Small intestine (tissue), 7 donors: ENCODE results near the gene ZSCAN20. TPM values are rescaled to one million over a fixed set of nuclear protein-coding genes. Genes with fewer than 3 reads are reported as not detected.

ENCODE experiments used
- DNase-seq, 2 donors: peaks; one replicate each; pipeline versions ENCODE4 v3.0.0 to v3.0.0-alpha.2; 2013
- FAIRE-seq: peaks from 2 replicates; lab custom pipeline; 2012; peaks lifted over from hg19 to GRCh38; lab: Jason Lieb, UNC
- H3K27ac ChIP-seq, 3 donors: one replicate each; pipeline ENCODE4 v1.5.1; 2013; ENCODE audit warnings: low read length in 2 of 3, mild to moderate bottlenecking in 2 of 3, control low read depth in 1 of 3, inconsistent platforms in 1 of 3, low read depth in 1 of 3, moderate library complexity in 1 of 3
- H3K27me3 ChIP-seq, 3 donors: one replicate each; pipeline ENCODE4 v1.6.1; 2013; ENCODE audit warnings: low read length in 3 of 3, inconsistent platforms in 1 of 3; ENCODE audit not compliant: control insufficient read depth in 3 of 3, insufficient read depth in 3 of 3
- H3K36me3 ChIP-seq, 3 donors: one replicate each; pipeline ENCODE4 v1.6.1; 2013; ENCODE audit warnings: low read length in 3 of 3, inconsistent platforms in 1 of 3, low read depth in 1 of 3, mild to moderate bottlenecking in 1 of 3, moderate library complexity in 1 of 3; ENCODE audit not compliant: control insufficient read depth in 3 of 3, insufficient read depth in 2 of 3
- H3K4me1 ChIP-seq, 3 donors: one replicate each; pipeline ENCODE4 v1.6.1; 2013; ENCODE audit warnings: low read length in 2 of 3, inconsistent platforms in 1 of 3, low read depth in 1 of 3, mild to moderate bottlenecking in 1 of 3, moderate library complexity in 1 of 3; ENCODE audit not compliant: control insufficient read depth in 3 of 3, insufficient read depth in 2 of 3
- H3K4me3 ChIP-seq, 3 donors: one replicate each; pipeline ENCODE4 v1.5.1; 2013; ENCODE audit warnings: low read length in 3 of 3, control low read depth in 1 of 3, inconsistent platforms in 1 of 3, low read depth in 1 of 3, mild to moderate bottlenecking in 1 of 3, moderate library complexity in 1 of 3
- H3K9me3 ChIP-seq, 2 donors: one replicate each; pipeline ENCODE4 v1.6.1; 2013; ENCODE audit warnings: low read depth in 1 of 2, low read length in 1 of 2; ENCODE audit not compliant: control insufficient read depth in 2 of 2, insufficient read depth in 1 of 2
- WGBS, 3 donors: extraction: QIAGEN DNeasy Blood & Tissue Kit; methylation state at CpG; one replicate each; pipeline ENCODE4 v1.1.7; 2013; 5-methylcytosine and 5-hydroxymethylcytosine counted together
- polyA plus RNA-seq, 4 donors: library from polyadenylated mRNA; stranded (reverse) in 3 of 4; unstranded in 1 of 4; fragments of 200-250 nt in 3 of 4; fragments of 120-200 nt in 1 of 4; gene quantifications; one replicate each; pipeline versions ENCODE4 v1.2.1 to v1.2.3, GENCODE V29; 2013
- donor health status: healthy with polysubstance abuse.
- donor health status: control.
- donor health status: control.
- donor health status: Bipolar disorder and iron deficiency.
- donor health status: healthy.

Gene ZSCAN20
- polyA plus RNA-seq, 4 donors, result 1.6 to 3.1 (median 2.0) TPM

DNA sequence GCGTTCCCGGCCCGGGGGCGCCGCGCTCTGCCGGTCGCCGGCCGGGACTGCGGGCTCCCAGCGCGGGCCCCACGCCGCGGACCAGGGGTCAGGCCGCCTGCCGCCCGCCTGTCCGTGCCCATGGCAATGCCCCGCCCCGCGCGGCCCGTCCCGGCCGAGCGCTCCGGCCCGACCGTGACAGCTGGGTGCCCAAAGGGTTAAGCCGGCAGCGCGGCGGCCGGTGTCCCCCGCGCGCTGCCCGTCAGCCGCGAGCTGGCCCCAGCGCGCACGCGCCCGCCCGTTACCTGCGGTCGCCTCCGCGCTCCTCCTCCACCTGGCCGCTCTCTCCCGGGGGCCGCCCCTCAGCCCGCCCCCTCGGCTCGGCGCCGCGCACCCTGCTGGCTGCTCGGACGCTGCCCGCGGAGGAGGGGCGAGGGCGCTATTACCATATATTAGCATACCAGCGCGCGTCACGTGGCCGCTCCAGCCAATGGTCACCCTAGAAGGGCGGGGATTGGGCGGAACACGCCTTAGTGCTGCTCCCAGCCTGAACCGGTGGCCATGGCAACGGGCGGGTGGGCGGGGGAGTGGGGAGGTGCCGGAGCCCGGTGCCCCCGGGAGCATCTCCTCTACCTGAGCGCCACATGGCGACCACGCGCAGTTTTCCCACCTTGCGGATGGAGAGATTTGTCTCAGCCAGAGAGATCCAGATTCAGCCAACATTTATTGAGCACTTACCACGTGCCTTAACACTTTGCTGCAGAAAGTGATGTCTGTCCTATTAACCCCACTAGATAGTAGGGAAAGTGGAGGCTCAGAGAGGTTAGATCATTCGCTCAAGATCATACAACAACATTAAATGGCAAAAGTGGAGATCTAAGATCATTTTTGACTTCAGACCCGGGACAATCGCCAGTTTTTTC is 41.5 kb upstream of the ZSCAN20 start, which contains the start of gene PHC2:
TSS of gene PHC2 (minus strand) at position 404 of the 902 bp plus-strand sequence. CDS start 55,556 bp downstream, outside the sequence.
- WGBS, 3 donors, result 2% methylated on average over 46 to 91 of the region's 91 CpGs
- H3K4me1 ChIP-seq, result peaks cover 0 to 16% (median 7%) of the 10 kb centered on the region in 3 donors
- FAIRE-seq (no peak), DNase-seq (peak; percentile 93 to 98)
- H3K9me3 ChIP-seq, result no peaks in the 10 kb centered on the region
- peaks cover 0 to 2% (median 0%) of the 10 kb centered on the region in 3 donors for H3K27me3 ChIP-seq
- peak within 1 kb of the TSS; percentile 51 to 72 (median 68) for H3K4me3 ChIP-seq
- H3K36me3 ChIP-seq, result no peaks in the 10 kb centered on the region
- peak within 1 kb of the TSS in 2 of 3 donors; percentile 13 to 31 for H3K27ac ChIP-seq

GRCh38 chr1:33433509-33434362 is 38.7 kb upstream of the ZSCAN20 start:
- no peak for FAIRE-seq
- Histone ChIP-seq H3K36me3 (no peaks in the 10 kb centered on the region), H3K4me3 (no peak overlapping the region), H3K9me3 (no peaks in the 10 kb centered on the region), H3K27ac (peak overlapping the region in 2 of 3 donors; percentile 18 to 35), H3K27me3 (no peaks in the 10 kb centered on the region), H3K4me1 (peaks cover 0 to 16% (median 4%) of the 10 kb centered on the region in 3 donors)
- WGBS, 3 donors, result 44 to 64% (median 52%) methylated on average over 3 of the region's 3 CpGs
- DNase-seq, result peak; percentile 23 to 63

DNA sequence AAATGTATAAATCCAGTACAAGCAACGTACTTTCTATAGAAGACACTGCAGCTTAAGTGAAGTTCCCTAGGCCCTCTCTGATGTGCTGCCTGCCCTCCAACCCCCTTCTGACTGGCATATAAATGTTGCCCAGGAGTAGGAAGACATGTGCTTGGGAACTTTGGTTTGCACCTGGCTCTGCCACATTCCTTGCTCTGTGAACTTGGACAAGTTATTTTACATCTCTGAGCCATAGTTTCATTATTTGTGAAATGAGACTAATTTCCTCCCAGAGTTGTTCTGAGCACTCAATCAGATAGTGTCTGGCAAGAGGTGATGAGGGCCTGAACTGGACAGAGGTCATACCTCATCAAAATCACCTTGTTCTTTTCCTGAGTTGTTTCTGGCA is 38.1 kb upstream of the ZSCAN20 start:
- Histone ChIP-seq H3K4me3 (no peak overlapping the region), H3K4me1 (peaks cover 0 to 15% (median 4%) of the 10 kb centered on the region in 3 donors), H3K36me3 (no peaks in the 10 kb centered on the region), H3K27me3 (no peaks in the 10 kb centered on the region), H3K9me3 (no peaks in the 10 kb centered on the region), H3K27ac (peak overlapping the region in 1 of 3 donors; percentile 30)
- 77 to 96% (median 84%) methylated on average over 1 of the region's 1 CpG for WGBS, 3 donors
- DNase-seq, result no peak
- FAIRE-seq, result no peak

DNA sequence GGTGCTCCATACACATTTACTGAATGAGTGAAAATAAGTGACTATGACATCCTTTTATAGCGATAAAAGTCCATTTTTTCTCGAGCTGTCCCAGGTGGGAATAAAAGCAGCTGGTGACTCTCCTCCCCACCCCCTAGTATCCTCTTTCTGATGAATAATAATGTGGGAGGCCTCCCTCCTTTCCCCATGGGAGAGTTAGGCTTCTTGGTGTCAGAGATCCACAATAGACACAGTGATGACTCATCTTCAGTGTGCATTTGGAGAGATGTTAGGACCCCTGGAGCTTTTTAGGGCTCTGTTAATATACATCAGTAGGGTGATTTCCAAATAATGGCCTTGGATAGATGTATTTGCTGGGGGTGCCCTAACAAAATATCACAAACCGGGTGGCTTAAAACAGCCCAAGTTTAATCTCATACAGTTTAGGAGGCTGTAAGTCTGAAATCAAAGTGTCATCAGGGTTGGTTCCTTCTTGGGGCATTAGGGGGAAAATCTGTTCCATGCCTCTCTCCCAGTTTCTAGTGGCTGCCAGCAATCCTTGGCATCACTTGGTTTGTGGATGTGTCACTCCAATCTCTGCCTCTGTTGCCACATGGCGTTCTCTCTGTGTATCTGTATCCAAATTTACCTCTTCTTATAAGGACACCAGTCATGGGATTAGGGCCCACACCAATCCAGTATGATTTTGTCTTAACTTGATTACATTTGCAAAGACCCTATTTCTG is 37.2 kb upstream of the ZSCAN20 start:
- no peak for FAIRE-seq
- whole genome bisulfite sequencing, 3 donors, result 66 to 79% (median 74%) methylated on average over 4 of the region's 4 CpGs

DNA sequence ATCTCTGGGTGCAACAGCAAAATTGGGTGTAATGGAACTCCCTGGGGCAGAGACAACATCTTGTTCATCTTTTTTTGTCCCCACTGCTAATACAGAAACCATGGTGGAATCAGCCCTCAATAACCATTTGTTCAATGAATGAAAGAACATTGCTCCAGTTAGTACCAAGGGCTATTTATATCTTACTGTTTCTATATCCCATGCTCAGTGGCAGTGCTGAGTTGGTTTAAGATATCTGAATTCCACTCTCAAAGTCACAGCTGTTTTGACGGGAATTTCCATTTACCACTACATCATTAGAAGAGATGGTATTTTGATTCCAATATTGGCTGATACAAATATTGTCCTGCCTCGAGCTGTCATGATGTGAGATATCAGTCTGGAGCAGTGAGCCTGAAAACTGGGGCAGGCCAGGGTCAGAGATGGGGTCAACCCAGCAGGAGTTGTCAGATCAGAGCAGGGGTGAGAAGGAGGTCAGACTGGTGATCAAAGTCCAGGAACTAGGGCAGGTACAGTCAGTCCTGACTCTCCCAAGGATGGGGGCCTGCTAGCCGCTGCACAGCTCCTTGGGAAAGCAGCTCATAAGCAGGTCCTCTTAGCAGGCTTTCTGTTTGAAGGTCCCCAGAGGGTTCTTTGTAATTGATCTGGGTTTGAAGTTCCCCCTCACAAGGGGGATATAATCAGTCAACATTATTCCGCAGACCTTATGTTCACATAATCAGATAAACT is 35.7 kb upstream of the ZSCAN20 start:
- DNase-seq, result peak in 1 of 2 donors; percentile 30
- no peak for FAIRE-seq
- Histone ChIP-seq H3K36me3 (no peaks in the 10 kb centered on the region), H3K27me3 (no peaks in the 10 kb centered on the region), H3K9me3 (peaks cover 0 to 7% of the 10 kb centered on the region in 2 donors), H3K4me3 (no peak overlapping the region), H3K4me1 (peaks cover 0 to 6% (median 0%) of the 10 kb centered on the region in 3 donors), H3K27ac (no peak overlapping the region)
- WGBS, 3 donors, result 62 to 84% (median 73%) methylated on average over 4 of the region's 4 CpGs

More for the DNA sequence above, 37.2 kb upstream of the ZSCAN20 start:
- no peak overlapping the region for H3K4me3 ChIP-seq
- no peaks in the 10 kb centered on the region for H3K9me3 ChIP-seq
- no peak for DNase-seq
- peaks cover 0 to 8% (median 0%) of the 10 kb centered on the region in 3 donors for H3K4me1 ChIP-seq
- H3K36me3 ChIP-seq, result no peaks in the 10 kb centered on the region
- no peaks in the 10 kb centered on the region for H3K27me3 ChIP-seq
- no peak overlapping the region for H3K27ac ChIP-seq

GRCh38 chr1:33438364-33439160 is 33.9 kb upstream of the ZSCAN20 start:
- no peaks in the 10 kb centered on the region for H3K27me3 ChIP-seq
- no peak overlapping the region for H3K27ac ChIP-seq
- no peak overlapping the region for H3K4me3 ChIP-seq
- peaks cover 0 to 7% of the 10 kb centered on the region in 2 donors for H3K9me3 ChIP-seq
- DNase-seq (no peak), FAIRE-seq (no peak)
- 79 to 87% (median 82%) methylated on average over 6 of the region's 6 CpGs for WGBS, 3 donors
- no peaks in the 10 kb centered on the region for H3K36me3 ChIP-seq
- peaks cover 0 to 2% (median 0%) of the 10 kb centered on the region in 3 donors for H3K4me1 ChIP-seq

DNA sequence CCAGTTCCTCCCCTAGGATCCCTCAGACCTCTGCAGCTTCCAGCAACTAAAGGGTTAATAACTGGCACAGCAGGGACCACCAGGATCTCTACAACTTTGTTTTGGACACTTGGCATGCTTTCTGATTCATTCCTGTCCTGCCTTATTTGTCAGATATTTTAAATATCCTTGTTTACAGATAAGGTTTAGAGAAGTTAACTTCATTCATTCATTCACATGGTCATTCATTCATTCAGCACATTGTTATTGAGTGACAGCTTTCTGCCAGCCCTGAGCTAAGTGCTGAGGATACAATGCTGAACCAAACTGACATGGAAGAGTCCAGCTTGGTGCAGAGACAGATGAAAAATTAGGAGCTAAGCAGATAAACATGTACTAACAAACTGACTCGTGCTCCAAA is 32.8 kb upstream of the ZSCAN20 start:
- 42 to 55% (median 50%) methylated on average over 1 of the region's 1 CpG for WGBS, 3 donors
- DNase-seq, result no peak
- no peak for FAIRE-seq

More for the DNA sequence above, 32.8 kb upstream of the ZSCAN20 start:
- peaks cover 0 to 7% of the 10 kb centered on the region in 2 donors for H3K9me3 ChIP-seq
- no peak overlapping the region for H3K4me3 ChIP-seq
- no peaks in the 10 kb centered on the region for H3K27me3 ChIP-seq
- H3K4me1 ChIP-seq, result no peaks in the 10 kb centered on the region
- no peaks in the 10 kb centered on the region for H3K36me3 ChIP-seq
- H3K27ac ChIP-seq, result no peak overlapping the region
